Esophagus mucosa (tissue), 1 donor: ENCODE data around the gene GOT2. TPM values are rescaled to one million over a fixed set of nuclear protein-coding genes. Genes with fewer than 3 reads are reported as not detected.

Source experiments
- total RNA-seq: library from RNA; stranded (reverse); gene quantifications from one replicate; pipeline ENCODE4 v1.2.4, GENCODE V29; 2023
- donor health status: DM: yes; HTN: yes; CAD: no.

Gene GOT2
- total RNA-seq, 1 donor from 2014 or later: 98.2 TPM

Other genes with a start within 250 kb of the GOT2 start
- 31.6 TPM for gene NDRG4, start 234.2 kb downstream of the GOT2 start, total RNA-seq
- 11.7 TPM for gene SETD6, start 218.8 kb downstream of the GOT2 start, total RNA-seq
- 196 TPM for gene CNOT1, start 104.5 kb downstream of the GOT2 start, total RNA-seq
- 7.5 TPM for gene SLC38A7, start 49.5 kb downstream of the GOT2 start, total RNA-seq